H7 (cell line): ENCODE data around the gene RLN1. TPM values are rescaled to one million over a fixed set of nuclear protein-coding genes. Genes with fewer than 3 reads are reported as not detected.
A peak's percentile ranks its signal among the peaks of the same experiment; 100 is the strongest.
"Not testable (repeated sequence)": the region's sequence is repeated elsewhere in the genome, so short reads cannot be mapped to it uniquely, and the experiment has no call there.

Source experiments
- DNase-seq: peaks from one replicate; pipeline ENCODE4 v3.0.0; 2012
- H3K27me3 ChIP-seq: 2 replicates; pipeline ENCODE4 v1.6.0; 2011; ENCODE audit warnings: mild to moderate bottlenecking, low read length; ENCODE audit not compliant: control insufficient read depth, insufficient read depth
- H3K36me3 ChIP-seq: replicated peaks from 2 replicates; pipeline ENCODE4 v1.5.1; 2011; ENCODE audit warnings: low read length; ENCODE audit not compliant: control insufficient read depth, insufficient read depth
- H3K4me3 ChIP-seq: 2 replicates; pipeline ENCODE4 v1.5.1; 2011; ENCODE audit warnings: low read depth, mild to moderate bottlenecking, control low read depth, low read length, moderate library complexity; ENCODE audit not compliant: insufficient read depth
- total RNA-seq: library from RNA; depleted of rRNA; stranded (reverse); fragments of >200 nt; shearing (Covaris generic); gene quantifications from 2 replicates; pipeline ENCODE4 v1.2.3, GENCODE V29; 2014; rRNA removed

The RLN1 gene, protein sequence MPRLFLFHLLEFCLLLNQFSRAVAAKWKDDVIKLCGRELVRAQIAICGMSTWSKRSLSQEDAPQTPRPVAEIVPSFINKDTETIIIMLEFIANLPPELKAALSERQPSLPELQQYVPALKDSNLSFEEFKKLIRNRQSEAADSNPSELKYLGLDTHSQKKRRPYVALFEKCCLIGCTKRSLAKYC
- total RNA-seq, result 0.30 and 0.42 TPM in 2 replicates

DNA sequence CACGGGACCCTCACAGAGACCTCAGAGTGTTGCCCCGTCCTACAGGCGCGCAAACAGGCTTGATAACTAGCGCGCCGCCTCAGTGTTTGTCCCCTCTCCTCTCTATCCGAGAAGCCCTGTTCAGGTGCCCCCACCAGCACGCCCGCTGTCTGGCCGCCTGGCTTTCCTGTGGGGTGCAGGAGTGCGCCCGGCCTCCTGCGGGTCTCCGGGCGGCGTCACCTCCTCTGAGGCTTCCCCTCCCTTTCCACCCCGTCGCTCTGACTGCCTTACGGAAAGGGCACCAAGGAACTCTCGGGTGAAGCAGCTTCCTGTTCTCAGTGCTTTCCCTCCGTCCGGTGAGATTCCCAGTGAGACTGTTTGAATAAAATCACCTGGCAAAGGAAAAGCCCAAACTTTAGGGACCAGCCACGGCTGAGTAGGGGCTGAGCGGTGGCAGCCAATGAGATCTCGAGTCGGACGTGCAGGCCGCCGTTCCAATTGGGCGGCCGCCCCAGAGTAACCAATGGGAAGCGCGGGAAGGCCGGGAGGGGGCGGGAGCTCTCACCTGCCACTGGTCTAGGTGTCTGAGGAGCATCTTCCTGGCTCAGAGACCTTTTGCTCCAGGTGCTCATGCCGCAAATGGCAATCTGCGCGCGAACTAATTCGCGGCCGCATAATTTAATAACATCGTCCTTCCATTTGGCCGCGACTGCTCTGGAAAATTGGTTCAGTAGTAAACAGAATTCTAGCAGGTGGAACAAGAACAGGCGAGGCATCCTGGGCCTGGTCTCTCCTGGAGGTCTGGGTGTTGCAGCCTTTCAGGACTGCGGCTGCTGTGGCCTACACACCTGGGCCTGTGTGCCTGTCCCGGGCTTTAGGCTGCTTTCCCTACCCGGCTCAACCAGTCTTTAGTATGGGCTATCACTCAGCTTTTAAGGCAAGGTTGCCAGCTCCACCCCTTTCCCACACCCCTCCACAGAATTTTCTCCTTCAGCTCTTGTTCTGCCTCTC is at the start of gene RLN1:
TSS of gene RLN1 (minus strand) at position 885 of the 990 bp plus-strand sequence. CDS start at position 755, 130 bp downstream.
- DNase-seq, result peak; percentile 13
- not testable (repeated sequence) for H3K4me3 ChIP-seq, H3K27me3 ChIP-seq, H3K36me3 ChIP-seq

DNA sequence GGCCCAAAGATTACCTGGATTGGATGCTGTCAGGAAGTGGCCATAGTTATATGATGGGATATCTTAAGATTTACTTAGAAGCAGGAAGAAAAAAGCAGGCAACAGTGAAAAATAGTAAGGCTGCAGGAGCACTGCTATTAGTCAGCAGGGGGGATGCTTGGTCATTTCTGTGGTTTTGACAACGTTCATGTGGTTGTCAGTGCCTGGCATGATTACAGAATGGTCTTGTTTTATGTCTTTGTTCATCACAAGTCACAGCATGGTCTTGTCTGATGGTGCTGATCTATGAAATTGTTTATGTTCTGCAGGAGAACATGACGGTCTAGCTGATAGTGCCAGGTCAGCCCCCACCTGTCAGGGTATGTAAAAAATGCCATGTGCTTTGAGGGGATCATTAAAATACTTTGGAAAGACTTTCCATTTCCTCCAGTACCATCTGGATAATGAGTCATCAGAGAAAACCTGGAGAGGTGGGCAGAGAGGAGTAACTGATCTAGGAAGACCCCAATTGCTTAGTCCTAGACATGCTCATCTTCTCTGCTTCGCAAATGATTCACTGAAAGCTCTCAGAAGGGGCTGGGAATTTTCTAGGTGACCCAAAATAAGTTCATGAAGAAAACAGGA is 49.5 kb upstream of the RLN1 start:
- no peak for DNase-seq
- Histone ChIP-seq H3K4me3 (no peak overlapping the region), H3K27me3 (no peaks in the 10 kb centered on the region), H3K36me3 (no peaks in the 10 kb centered on the region)

DNA sequence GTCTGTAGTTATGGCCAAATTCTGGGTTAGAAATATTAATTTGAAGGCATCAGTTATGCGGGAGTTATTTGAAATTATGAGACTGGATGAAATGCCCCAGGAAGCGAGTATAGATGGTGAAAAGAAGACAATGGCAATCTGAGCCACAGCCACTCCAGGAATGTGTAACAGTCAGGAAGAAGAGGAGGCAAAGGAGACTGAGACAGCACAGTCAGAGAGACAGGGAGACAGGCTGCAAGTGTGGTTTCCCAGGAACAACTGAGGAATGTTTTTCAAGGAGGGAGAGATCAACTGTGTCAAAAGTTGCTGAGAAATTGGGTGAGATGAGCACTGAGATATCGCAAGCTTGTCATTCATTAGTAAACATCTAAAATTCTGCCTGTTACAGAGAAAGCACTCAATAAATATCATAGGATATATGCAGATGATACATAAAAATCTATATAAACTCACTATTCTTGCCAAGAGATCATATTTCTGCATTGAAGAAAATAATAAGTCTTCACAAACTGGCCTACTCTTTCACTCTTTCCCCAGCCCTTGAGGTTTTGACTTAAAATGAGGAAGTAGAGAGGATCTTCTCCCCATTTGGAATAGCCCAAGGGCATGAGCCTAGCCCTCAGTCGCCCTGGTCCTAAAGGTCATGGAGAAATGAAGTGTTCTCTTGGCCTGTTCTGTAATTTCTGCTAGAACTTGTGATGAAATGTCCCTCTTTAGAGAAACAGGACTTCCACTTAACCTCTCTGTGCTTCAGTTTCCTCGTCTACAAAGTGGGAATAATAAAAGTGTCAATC is 48.5 kb upstream of the RLN1 start:
- DNase-seq, result no peak

DNA sequence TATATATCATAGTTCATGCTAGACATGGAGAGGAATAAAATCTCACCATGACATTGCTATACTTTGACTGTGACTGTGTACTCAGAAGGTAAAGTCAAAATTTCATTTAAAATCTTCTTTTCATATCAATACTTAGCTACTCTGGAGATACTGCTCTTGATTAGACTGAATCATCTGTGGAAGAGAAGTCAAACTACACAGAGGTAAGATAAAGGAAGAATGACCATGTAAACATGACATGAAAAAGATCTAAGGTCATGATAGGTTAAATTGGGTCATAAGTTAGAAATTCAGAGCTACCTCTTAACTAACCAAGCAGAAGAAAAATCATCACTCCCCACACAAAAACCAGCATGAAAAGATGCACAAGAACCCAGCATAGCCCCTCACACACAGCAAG is 44.8 kb upstream of the RLN1 start:
- DNase-seq, result no peak
- Histone ChIP-seq H3K36me3 (no peaks in the 10 kb centered on the region), H3K27me3 (no peaks in the 10 kb centered on the region), H3K4me3 (no peak overlapping the region)

More for the DNA sequence above, 48.5 kb upstream of the RLN1 start:
- no peak overlapping the region for H3K4me3 ChIP-seq
- H3K27me3 ChIP-seq, result no peaks in the 10 kb centered on the region
- no peaks in the 10 kb centered on the region for H3K36me3 ChIP-seq

DNA sequence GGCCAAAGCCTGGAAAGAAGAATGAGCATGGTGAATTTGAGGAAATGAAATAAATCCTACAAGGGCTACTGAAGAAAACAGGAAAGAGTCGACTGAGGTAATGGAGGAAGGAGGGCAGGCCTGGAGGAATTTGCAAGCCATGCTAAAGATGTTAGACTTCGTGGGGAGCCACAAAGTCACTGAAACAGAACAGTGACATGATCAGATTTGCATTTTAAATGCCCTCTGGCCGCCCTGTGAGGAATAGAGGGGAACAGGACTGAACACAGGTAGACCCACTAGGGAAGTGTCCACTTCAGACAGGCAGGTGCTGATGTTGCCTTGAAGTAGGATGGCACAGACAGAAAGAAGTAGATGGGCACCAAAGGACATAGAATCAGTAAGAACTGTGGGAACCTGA is 42.8 kb upstream of the RLN1 start:
- Histone ChIP-seq H3K36me3 (no peaks in the 10 kb centered on the region), H3K27me3 (no peaks in the 10 kb centered on the region), H3K4me3 (no peak overlapping the region)
- DNase-seq, result no peak

DNA sequence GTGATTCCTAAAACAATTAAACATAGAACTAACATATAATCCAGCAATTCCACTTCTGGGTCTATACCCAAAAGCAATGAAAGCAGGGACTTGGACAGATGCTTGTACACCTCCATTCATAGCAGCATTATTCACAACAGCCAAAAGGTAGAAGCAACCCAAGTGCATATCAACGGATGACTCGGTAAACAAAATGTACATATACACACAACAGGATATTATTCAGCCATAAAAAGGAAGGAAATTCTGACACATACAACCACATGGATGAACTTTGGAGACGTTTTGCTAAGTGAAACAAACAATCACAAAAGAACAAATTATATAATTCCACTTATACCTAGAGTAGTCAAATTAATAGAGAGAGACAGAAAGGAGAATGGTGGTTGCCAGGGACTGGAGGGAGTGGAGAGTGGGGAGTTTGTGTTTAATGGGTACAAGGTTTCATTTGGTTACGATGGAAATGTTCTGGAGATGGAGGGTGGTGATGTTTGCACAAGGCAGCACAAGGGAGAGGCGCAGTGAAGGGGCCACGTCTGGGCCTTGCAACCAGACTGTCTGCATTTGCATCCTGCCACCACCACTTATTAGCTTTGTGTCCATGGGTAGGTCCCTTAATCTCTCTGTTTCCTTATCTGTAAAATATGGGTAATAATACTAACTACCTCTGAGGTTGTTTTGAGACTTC is 36.3 kb upstream of the RLN1 start:
- Histone ChIP-seq H3K36me3 (no peaks in the 10 kb centered on the region), H3K4me3 (no peak overlapping the region), H3K27me3 (no peaks in the 10 kb centered on the region)
- no peak for DNase-seq

DNA sequence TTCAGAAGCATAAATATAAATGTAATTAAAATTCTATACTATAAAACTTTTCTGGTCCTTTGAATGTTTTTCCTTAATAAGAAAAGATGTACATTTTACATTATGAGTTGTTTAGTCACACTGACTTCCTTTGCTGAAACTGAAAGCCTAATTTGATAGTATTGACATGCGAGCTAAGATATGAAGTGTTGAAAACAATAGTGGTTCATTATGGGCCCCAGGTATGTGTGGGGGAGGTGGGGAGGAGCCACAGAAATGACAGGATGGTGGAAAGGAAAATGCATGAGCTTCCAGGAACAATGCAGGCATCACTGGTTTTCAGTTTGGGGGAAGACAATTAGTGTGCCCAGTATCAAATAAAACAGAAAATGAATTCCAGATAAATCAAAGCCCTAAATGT is 35.4 kb upstream of the RLN1 start:
- Histone ChIP-seq H3K4me3 (no peak overlapping the region), H3K27me3 (no peaks in the 10 kb centered on the region), H3K36me3 (no peaks in the 10 kb centered on the region)
- DNase-seq, result no peak

DNA sequence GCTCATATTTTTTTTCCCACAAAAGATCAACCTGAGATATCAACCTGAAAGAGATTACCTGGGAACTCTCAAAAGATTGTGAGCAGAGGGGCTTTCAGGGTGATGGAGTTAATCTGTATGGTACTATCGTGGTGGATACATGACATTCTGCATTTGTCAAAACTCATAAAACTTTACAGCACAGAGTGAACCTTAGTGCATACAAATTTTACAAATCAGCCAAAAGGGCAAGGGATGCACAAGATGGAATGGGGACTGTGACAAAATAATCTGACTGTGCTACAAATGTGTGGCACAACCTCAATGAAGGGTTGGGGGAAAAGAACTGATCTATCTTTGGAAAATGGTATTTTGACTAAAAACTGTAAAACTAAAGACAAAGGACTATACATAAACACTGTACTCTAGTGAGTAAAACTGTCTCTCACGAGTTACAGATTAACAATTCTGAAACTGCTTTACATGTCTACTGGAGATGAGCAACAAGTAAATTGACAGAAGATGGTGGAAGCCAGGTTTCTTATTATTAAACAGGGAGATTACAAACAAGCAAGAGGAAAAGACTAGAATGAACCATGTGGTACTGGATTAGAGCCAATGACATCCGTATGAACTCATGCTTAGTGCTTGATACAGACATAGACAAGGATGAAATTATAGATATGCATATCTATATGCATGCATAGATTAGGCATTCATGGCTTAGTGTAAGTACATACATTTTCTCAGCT is 24.8 kb upstream of the RLN1 start:
- DNase-seq, result no peak
- H3K36me3 ChIP-seq, result no peaks in the 10 kb centered on the region
- H3K4me3 ChIP-seq, result no peak overlapping the region
- no peaks in the 10 kb centered on the region for H3K27me3 ChIP-seq

DNA sequence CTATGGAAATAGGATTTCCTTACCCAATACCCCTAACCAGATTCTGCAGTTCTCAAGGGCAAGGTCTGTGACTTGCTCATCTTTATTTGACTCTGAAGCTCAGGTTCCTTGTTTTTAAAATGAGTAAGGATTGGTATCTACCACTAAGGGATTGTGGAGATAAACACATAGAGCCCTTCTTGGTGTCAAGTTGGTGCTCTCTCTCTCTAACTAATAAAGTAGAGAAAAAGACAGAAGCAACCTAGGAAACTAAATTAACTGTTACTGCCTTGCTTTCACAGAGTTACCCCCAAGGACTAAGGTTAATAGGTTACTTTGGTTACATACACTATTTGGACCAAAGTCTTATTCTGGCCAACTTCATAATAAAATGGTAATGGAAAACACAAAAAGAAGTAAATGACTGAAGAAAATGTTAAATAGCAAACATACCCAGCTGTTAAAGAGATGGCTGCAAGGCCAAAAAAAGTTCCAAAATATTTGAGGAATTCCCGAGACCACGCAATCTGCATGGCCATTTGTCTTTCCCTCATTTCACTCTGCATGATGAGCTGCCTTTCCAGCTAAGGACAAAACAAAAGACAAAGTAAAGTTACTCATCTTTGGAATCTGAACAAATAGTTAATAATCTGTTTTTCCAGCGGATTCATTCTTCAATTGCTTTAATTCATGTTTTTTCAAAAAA is 21.8 kb upstream of the RLN1 start:
- DNase-seq, result no peak
- no peaks in the 10 kb centered on the region for H3K36me3 ChIP-seq
- no peaks in the 10 kb centered on the region for H3K27me3 ChIP-seq
- H3K4me3 ChIP-seq, result no peak overlapping the region

DNA sequence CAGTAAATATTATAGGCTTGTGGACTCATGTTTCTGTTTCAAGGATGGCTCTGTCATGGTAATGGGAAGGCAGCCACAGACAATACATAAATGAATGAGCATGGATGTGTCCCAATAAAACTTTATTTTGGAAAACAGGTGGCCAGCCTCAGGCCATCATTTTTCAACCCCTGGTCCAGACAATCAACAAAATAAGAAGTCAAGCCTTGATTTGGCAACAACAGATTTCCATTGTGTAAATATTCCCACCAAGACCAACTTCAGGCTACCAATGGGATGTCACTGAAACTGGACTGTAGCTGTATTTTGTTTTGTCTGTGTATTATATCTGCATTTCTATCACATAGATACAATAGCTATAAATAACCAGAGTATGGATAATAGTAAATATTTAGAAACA is 20.7 kb upstream of the RLN1 start:
- Histone ChIP-seq H3K4me3 (no peak overlapping the region), H3K36me3 (no peaks in the 10 kb centered on the region), H3K27me3 (no peaks in the 10 kb centered on the region)
- DNase-seq, result no peak

DNA sequence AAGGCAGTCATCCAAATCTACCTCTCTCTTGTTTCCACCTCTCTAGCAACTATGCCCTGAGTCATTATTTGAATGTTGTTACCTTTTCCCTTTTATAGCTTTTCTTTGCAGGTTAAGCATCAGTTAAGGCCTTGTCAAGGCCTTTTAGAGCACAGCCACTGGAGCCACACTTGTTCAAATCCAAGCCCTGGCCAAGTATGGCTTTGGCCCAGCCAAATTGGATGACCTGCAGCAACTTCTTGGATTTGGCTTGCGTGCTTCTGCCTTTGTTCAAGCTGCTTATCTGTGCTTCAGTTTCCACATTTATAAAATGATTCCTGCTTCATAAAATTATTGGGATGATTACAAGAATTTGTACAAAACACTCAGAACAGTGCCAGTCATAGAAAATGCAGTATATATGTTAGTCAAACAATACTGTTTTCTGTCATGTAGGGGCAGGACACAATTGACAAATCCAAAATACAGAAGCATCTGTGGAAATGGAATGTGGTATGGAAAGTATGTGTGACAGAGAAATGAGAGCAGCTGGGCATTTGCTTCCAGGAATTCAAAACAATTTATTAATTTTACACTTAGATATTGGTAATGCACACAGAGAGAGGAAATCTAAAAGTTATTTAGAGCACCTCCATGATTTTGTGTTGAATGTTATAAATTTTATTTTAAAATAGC is 17.9 kb upstream of the RLN1 start:
- Histone ChIP-seq H3K4me3 (no peak overlapping the region), H3K27me3 (no peaks in the 10 kb centered on the region), H3K36me3 (no peaks in the 10 kb centered on the region)
- no peak for DNase-seq

DNA sequence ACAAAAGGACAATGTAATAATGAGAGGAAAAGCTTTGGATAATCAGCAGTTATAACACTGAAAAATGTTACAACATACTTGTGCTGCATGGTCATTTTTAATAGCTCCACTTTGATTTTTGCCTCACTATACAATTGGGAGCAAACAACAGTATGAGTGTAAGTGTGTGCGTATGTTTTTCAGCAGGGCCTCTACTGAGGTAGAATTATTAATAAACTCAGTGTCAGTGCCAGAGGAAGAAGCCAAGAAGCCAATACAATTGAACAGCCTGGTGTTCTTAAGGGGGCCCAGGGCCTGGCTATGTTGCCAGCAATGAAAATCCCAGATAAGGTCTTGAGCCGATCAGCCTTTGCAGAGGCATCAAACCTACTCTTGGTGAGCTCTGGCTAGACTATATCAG is 16.1 kb upstream of the RLN1 start:
- Histone ChIP-seq H3K36me3 (no peaks in the 10 kb centered on the region), H3K27me3 (no peaks in the 10 kb centered on the region), H3K4me3 (no peak overlapping the region)
- DNase-seq, result no peak
